ENCODE measurements around the gene CADM2.

CADM2 gene

GRCh38 chr3:85626662-85627061 lies 667.9 kb downstream of the CADM2 start:
- H2AFZ ChIP-seq (ENCODE audit: low read depth): no peak overlapping the region
- no peaks in the 10 kb centered on the region for H3K27me3 ChIP-seq (ENCODE audit: insufficient read depth, low read depth)
- no peaks in the 10 kb centered on the region for H3K4me1 ChIP-seq (ENCODE audit: low read depth, poor library complexity, severe bottlenecking)
- no peaks in the 10 kb centered on the region for H4K20me1 ChIP-seq (ENCODE audit: insufficient read depth)
- no peaks in the 10 kb centered on the region for H3K36me3 ChIP-seq (ENCODE audit: insufficient read depth)
- H3K79me2 ChIP-seq (ENCODE audit: insufficient read depth, low read depth): no peaks in the 10 kb centered on the region
- no peak overlapping the region for H3K27ac ChIP-seq
- H3K4me3 ChIP-seq (IDR thresholded peaks at IDR 0.05; ENCODE audit: insufficient read depth, low read depth, low read length): no peak overlapping the region
- no peak for TF ChIP-seq CTCF (conservative IDR thresholded peaks at IDR 0.05; ENCODE audit: low read depth, low read length)
- H3K9ac ChIP-seq: no peak overlapping the region
- no peak overlapping the region for H3K4me2 ChIP-seq

- Histone ChIP-seq H3K27ac (no peak overlapping the region), H3K4me1 (ENCODE audit: low read depth, poor library complexity, severe bottlenecking) (no peaks in the 10 kb centered on the region), H3K36me3 (ENCODE audit: insufficient read depth) (no peaks in the 10 kb centered on the region), H3K4me3 (IDR thresholded peaks at IDR 0.05; ENCODE audit: insufficient read depth, low read depth, low read length) (no peak overlapping the region), H4K20me1 (ENCODE audit: insufficient read depth) (no peaks in the 10 kb centered on the region), H3K4me2 (no peak overlapping the region), H3K79me2 (ENCODE audit: insufficient read depth, low read depth) (no peaks in the 10 kb centered on the region), H2AFZ (ENCODE audit: low read depth) (no peak overlapping the region), H3K9ac (no peak overlapping the region), H3K27me3 (ENCODE audit: insufficient read depth, low read depth) (no peaks in the 10 kb centered on the region)
- TF ChIP-seq CTCF (conservative IDR thresholded peaks at IDR 0.05; ENCODE audit: low read depth, low read length): no peak
These were observed 669.1 kb downstream of the CADM2 start for GRCh38 chr3:85627932-85628331.

- Histone ChIP-seq H3K9ac (no peak overlapping the region), H3K4me3 (IDR thresholded peaks at IDR 0.05; ENCODE audit: insufficient read depth, low read depth, low read length) (no peak overlapping the region), H3K79me2 (ENCODE audit: insufficient read depth, low read depth) (no peaks in the 10 kb centered on the region), H3K27me3 (ENCODE audit: insufficient read depth, low read depth) (no peaks in the 10 kb centered on the region), H3K4me1 (ENCODE audit: low read depth, poor library complexity, severe bottlenecking) (no peaks in the 10 kb centered on the region), H3K27ac (no peak overlapping the region), H3K4me2 (no peak overlapping the region), H2AFZ (ENCODE audit: low read depth) (no peak overlapping the region), H3K36me3 (ENCODE audit: insufficient read depth) (no peaks in the 10 kb centered on the region), H4K20me1 (ENCODE audit: insufficient read depth) (no peaks in the 10 kb centered on the region)
- no peak for TF ChIP-seq CTCF (conservative IDR thresholded peaks at IDR 0.05; ENCODE audit: low read depth, low read length)
These were observed 672.3 kb downstream of the CADM2 start for GRCh38 chr3:85631070-85631469.

GRCh38 chr3:85632921-85633320 lies 674.1 kb downstream of the CADM2 start:
- H3K79me2 ChIP-seq (ENCODE audit: insufficient read depth, low read depth): no peaks in the 10 kb centered on the region
- H3K9ac ChIP-seq: no peak overlapping the region
- H3K4me2 ChIP-seq: no peak overlapping the region
- H3K4me3 ChIP-seq (IDR thresholded peaks at IDR 0.05; ENCODE audit: insufficient read depth, low read depth, low read length): no peak overlapping the region
- no peak for TF ChIP-seq CTCF (conservative IDR thresholded peaks at IDR 0.05; ENCODE audit: low read depth, low read length)
- H3K27me3 ChIP-seq (ENCODE audit: insufficient read depth, low read depth): no peaks in the 10 kb centered on the region
- H3K36me3 ChIP-seq (ENCODE audit: insufficient read depth): no peaks in the 10 kb centered on the region
- no peaks in the 10 kb centered on the region for H4K20me1 ChIP-seq (ENCODE audit: insufficient read depth)
- no peaks in the 10 kb centered on the region for H3K4me1 ChIP-seq (ENCODE audit: low read depth, poor library complexity, severe bottlenecking)
- H3K27ac ChIP-seq: no peak overlapping the region
- H2AFZ ChIP-seq (ENCODE audit: low read depth): no peak overlapping the region

- Histone ChIP-seq H3K4me1 (ENCODE audit: low read depth, poor library complexity, severe bottlenecking) (no peaks in the 10 kb centered on the region), H3K36me3 (ENCODE audit: insufficient read depth) (no peaks in the 10 kb centered on the region), H3K27me3 (ENCODE audit: insufficient read depth, low read depth) (no peaks in the 10 kb centered on the region), H3K79me2 (ENCODE audit: insufficient read depth, low read depth) (no peaks in the 10 kb centered on the region), H3K27ac (no peak overlapping the region), H2AFZ (ENCODE audit: low read depth) (no peak overlapping the region), H3K9ac (no peak overlapping the region), H3K4me3 (IDR thresholded peaks at IDR 0.05; ENCODE audit: insufficient read depth, low read depth, low read length) (no peak overlapping the region), H3K4me2 (no peak overlapping the region), H4K20me1 (ENCODE audit: insufficient read depth) (no peaks in the 10 kb centered on the region)
- TF ChIP-seq CTCF (conservative IDR thresholded peaks at IDR 0.05; ENCODE audit: low read depth, low read length): no peak
These were observed 693.6 kb downstream of the CADM2 start for GRCh38 chr3:85652360-85652759.

Data from KMS-11 (cell line).